HEK293T (cell line): Measurements from ENCODE around the gene CCR6.

Experiments used
- ARNT ChIP-seq: fragments of 450-650 bp; IDR thresholded peaks from 2 replicates; pipeline ENCODE4 v1.6.1; 2017; ENCODE audit warnings: mild to moderate bottlenecking
- BHLHE40 ChIP-seq: fragments of 450-650 bp; IDR thresholded peaks from 2 replicates; pipeline ENCODE4 v1.6.1; 2016; ENCODE audit warnings: mild to moderate bottlenecking, moderate library complexity, borderline replicate concordance
- FOXA1 ChIP-seq: fragments of 450-650 bp; IDR thresholded peaks from 2 replicates; pipeline ENCODE4 v1.6.1; 2016; ENCODE audit warnings: mild to moderate bottlenecking
- FOXK2 ChIP-seq: fragments of 450-650 bp; IDR thresholded peaks from 2 replicates; pipeline ENCODE4 v1.6.1; 2016; ENCODE audit warnings: mild to moderate bottlenecking
- FOXM1 ChIP-seq: fragments of 450-650 bp; IDR thresholded peaks from 2 replicates; pipeline ENCODE4 v1.6.1; 2017; ENCODE audit warnings: mild to moderate bottlenecking, borderline replicate concordance
- HDGF ChIP-seq: fragments of 450-650 bp; IDR thresholded peaks from 2 replicates; pipeline ENCODE4 v1.6.1; 2017; ENCODE audit warnings: antibody characterized with exemption, borderline replicate concordance
- LEF1 ChIP-seq: fragments of 450-650 bp; IDR thresholded peaks from 2 replicates; pipeline ENCODE4 v1.6.1; 2017; ENCODE audit warnings: mild to moderate bottlenecking, borderline replicate concordance
- SUZ12 ChIP-seq: fragments of 450-650 bp; IDR thresholded peaks from 2 replicates; pipeline ENCODE4 v1.6.1; 2016; ENCODE audit warnings: mild to moderate bottlenecking
- TARDBP ChIP-seq: fragments of 450-650 bp; IDR thresholded peaks from 2 replicates; pipeline ENCODE4 v1.6.1; 2016
- ZNF384 ChIP-seq: fragments of 450-650 bp; IDR thresholded peaks from 2 replicates; pipeline ENCODE4 v1.6.1; 2016

DNA sequence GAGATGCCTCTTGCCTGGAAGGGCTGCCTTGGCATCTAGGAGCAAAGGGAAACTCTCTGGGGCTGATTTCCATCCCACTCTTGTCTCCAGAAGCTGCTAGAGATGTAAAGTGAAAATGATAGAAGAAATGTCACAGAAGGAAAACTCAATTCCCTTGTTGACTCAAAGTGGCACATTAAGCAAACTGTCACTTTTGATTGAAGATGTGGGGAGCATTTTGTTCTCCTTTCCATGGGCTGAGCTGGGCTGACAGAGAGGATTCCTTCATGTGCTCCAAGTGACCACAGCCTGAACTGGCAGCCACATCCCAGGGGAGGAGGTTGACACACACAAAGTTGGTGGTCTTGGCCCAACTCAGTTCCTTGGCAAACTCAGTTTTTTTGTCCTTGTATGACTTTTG lies 25.1 kb downstream of the CCR6 start:
- no peak for TF ChIP-seq ARNT
- TF ChIP-seq ZNF384 = no peak
- TF ChIP-seq TARDBP = no peak
- no peak for TF ChIP-seq BHLHE40
- no peak for TF ChIP-seq LEF1
- no peak for TF ChIP-seq FOXK2
- no peak for TF ChIP-seq HDGF
- TF ChIP-seq SUZ12 = no peak
- no peak for TF ChIP-seq FOXM1
- TF ChIP-seq FOXA1 = no peak
